ENCODE measurements around the gene IFITM2.
"Not testable (repeated sequence)": the region's sequence is repeated elsewhere in the genome, so short reads cannot be mapped to it uniquely, and the experiment has no call there.

The IFITM2 gene

DNA sequence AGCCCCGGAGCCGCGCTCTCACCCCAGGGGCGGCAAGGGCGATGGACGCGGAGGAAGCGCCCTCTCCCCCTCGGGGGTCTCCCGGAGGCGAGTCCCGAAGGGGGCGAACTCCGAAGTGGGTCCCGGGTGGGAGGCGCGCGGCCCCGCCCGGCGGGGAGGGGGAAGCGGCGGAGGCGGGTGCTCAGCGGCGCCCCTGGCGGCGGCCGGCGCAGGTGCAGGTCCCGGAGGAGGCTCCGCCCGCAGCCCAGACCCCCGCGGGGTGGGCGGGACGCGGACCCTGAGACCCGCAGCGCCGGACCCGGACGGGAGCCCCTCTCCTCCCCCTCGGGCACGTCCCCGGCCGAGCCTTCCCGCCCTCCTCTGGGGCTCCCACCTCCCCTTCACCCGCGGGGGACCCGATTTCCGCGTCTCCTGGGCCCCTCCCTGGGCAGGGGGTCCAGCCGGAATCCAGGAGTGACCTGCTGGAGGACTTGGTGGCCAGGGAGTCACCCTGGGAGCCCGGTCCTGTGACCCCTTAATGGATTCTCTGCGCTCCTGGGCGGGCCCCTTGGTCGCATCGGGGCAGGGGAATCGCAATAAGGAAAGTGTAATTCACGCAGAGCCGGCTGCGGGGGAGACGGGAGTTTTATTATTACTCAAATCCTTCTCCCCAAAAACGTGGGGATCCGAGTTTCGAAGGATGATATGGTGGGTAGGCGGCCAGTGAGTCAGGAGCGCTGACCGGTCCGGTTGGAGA, 3.6 kb downstream of the IFITM2 start:
- DNase-seq, result not testable (repeated sequence)

DNA sequence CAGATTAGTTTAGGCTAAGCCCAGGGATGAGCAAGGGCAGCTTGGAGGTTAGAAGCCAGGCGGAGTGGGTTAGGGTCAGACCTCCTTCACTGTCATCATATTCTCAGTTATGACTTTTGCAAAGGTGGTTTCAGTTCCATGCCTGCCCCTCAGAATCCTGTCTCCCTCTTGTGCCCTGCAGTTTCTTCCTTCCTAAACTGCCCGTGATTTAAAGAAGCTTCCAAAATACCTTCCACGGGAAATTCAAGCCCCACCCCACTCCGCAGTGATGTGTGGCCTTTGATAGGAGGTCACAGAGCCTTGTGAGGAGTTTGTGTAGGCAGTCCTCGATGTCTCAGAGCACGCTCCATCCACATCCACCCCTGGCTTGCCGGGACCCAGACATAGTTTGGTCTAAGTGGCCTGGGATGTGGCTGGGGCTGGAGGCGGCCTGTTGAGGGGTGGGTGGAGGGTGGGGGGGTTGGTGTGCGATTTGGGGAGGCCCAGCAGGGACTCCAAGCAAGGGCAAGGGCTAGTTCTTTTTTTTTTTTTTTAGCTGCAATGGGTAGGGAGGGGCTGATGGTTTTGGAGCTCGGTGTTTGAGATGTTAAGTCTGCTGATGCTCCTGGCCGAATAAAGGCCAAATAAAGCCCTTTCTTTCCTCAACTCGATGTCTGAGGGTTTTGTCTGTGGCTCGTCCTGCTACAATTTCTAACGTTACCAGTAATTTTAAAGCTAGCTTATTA, 4.6 kb downstream of the IFITM2 start:
- no peak for DNase-seq

DNA sequence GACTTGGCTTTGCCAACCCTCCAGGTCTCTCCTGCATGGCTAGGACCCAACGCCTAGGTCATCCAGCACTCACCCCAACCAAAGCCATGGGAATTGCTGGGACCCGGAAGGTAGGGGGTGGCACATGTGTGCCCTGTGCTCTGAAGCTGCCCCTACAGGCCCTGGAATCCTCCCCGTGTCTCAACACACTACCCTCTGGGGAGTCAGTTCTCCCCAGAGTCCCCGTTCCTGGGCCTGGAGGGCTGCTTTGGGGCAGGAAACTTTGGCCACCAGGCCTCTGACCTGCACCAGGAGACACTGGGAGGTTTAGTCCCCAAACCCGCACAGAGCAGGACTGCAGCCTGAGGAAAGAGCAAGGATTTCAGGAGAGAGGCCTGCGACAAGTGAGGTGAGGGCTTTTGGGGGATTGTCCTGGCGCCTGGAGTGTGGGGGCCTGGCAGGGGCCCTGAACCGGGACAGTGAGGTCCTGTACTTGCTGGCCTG, 5.7 kb downstream of the IFITM2 start:
- no peak for DNase-seq

DNA sequence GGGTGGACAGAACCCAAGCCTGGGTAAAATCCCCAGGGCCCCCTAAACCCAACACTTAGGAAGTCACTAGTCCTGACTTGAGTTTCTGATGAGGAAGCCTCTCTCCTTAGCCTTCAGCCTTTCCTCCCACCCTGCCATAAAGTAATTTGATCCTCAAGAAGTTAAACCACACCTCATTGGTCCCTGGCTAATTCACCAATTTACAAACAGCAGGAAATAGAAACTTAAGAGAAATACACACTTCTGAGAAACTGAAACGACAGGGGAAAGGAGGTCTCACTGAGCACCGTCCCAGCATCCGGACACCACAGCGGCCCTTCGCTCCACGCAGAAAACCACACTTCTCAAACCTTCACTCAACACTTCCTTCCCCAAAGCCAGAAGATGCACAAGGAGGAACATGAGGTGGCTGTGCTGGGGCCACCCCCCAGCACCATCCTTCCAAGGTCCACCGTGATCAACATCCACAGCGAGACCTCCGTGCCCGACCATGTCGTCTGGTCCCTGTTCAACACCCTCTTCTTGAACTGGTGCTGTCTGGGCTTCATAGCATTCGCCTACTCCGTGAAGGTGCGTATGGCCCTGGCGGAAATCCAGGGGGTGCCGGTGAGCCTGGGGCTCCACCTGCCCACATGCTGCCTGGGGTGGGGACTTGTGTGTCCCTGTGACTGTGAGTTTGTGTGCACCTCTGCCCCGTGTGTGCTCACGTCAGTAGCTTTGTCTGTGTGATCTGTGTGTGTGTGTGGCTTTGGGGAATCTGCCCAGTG, 6.4 kb downstream of the IFITM2 start, which contains the start of gene IFITM1:
Gene IFITM1, plus strand, starts transcription at position 254 of the 767 bp plus-strand sequence. Its CDS starts 131 bp downstream, at position 385.
- DNase-seq, result no peak

DNA sequence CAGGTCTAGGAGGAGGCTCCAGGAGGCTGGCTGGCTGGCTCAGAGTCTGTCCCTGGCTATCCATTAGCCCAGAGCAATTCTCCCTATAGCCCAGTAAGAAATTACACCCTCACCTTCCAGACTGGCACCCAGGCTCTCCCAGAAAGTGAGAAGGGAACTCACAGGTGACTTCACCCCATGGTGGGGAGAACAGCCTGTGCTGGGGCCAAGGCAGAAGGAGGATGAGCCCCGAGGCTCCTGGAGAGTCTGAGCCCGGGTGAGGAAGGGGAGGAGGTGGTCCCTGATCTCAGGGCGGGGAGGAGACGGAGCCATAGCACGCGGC, 6.9 kb downstream of the IFITM2 start:
- DNase-seq, result not testable (repeated sequence)

DNA sequence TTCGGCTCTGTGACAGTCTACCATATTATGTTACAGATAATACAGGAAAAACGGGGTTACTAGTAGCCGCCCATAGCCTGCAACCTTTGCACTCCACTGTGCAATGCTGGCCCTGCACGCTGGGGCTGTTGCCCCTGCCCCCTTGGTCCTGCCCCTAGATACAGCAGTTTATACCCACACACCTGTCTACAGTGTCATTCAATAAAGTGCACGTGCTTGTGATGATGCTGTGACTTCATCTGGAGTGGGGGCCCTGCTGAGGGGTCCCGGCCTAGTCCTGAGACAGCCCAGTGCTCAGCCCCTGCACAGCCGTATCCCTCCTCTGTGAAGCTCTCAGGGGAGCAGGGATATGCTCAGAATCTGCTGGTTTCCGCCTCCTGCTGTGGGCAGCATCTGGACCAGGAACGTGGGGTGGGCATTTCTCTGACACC, 7.5 kb downstream of the IFITM2 start:
- no peak for DNase-seq

DNA sequence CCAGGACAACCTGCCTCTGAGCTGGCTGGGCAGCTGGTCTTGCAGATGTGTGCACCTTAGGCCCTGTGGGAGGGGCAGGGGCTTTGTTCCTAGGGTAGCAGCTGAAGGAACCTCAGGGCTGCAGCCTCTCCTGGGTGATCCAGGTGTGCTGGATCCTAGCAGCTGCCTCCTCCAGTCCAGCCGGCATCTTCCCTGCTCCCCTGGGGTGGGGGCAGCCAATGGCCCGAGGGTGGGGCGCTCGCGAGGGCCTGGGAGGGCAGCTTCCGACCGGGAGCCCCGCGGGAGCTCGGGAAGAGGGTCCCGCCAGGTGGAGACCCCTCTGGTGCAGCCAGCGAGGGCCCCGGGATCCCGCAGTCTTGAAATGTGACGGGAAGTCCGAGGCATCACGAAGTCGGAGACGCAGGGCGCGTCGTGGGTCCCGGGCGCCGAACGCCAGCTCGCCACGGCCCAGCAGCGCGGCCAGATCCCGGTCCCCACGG, 7.9 kb downstream of the IFITM2 start:
- no peak for DNase-seq

DNA sequence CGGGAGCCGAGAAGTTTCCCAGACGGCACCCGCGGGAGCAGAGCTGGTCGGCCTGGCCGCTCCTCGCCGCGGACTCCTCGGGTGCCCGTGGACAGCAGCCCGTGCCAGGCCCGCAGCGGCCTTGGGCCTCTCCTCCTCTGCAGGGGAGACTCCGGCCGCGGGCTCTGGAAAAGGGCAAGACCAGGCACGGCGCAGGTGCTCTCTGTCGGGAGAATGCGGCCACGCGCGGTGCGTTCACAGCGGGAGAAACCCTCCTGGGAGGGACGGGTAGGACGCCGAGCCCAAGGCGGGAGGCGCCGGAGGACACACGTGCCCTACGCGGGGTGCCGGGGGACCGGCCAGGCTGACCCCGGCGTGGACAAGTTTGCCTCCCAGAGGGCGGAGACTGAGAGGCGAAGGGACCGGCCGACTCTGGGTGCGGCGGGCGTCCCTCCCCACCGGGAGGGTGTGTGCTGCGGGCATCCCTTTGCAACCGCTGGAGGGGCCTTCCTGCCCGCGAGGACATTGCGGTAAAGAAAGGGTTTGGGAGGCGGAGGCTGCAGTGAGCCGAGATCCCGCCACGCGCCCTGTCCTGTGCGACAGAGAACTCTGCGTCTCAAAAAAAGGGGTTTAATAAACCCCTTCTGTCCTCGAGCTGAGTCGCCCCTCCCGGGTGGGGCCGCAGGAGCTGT, 8.6 kb downstream of the IFITM2 start:
- no peak for DNase-seq

DNA sequence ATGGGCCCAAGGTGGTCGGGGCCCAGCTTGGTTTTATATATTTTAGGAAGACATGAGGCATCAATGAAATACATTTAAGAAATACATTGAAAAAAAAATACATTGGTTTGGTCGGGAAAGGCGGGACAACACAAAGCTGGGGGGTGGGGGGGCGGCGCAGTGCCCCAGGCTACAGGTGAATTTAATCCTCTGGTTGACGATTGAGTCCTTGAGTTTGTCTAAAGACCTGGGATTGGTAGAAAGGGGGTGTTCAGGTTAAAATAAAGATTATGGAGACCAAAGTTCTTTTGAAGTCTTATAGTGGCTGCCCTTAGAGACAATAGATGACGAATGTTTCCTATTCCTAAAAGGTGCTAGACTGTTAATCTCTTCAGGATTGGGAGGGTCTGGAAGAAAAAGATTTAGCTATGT, 9.3 kb downstream of the IFITM2 start:
- no peak for DNase-seq

DNA sequence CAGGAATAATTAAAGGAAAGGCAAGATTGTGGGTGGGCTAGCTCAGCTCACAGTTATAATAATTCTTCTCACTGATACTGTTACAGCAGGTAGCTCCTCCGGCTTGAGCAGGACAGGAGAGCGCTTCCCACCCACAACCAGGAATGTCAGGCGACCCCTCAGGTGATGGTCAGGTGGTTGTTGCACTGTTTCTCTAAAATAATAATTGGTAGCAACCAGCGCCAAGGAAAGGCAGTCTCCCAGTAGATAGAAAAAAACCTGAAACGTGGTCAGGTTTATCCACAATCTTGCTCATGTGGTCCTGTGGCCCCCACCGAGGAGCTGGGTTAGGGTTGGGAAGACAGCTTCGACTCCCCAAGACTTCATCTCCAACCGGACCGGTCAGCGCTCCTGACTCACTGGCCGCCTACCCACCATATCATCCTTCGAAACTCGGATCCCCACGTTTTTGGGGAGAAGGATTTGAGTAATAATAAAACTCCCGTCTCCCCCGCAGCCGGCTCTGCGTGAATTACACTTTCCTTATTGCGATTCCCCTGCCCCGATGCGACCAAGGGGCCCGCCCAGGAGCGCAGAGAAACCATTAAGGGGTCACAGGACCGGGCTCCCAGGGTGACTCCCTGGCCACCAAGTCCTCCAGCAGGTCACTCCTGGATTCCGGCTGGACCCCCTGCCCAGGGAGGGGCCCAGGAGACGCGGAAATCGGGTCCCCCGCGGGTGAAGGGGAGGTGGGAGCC, 10.2 kb downstream of the IFITM2 start:
- not testable (repeated sequence) for DNase-seq

DNA sequence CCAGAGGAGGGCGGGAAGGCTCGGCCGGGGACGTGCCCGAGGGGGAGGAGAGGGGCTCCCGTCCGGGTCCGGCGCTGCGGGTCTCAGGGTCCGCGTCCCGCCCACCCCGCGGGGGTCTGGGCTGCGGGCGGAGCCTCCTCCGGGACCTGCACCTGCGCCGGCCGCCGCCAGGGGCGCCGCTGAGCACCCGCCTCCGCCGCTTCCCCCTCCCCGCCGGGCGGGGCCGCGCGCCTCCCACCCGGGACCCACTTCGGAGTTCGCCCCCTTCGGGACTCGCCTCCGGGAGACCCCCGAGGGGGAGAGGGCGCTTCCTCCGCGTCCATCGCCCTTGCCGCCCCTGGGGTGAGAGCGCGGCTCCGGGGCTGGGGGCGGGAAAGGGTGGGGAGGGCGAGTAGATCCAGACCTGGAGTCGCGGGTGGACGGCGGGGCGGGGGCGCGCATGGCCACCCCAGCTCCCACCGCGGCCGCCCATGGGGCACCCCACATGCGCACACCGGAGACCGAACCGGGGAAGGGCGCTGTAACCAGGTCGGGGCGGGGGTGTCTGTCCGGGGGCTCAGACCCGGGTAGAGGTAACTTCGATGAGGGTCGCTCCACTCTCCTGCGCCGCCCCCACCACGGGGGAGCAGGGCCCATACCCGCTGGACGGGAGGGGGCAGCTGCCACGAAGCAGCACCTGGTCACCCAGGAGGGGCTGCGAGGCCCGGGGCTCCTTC, 10.9 kb downstream of the IFITM2 start:
- not testable (repeated sequence) for DNase-seq

DNA sequence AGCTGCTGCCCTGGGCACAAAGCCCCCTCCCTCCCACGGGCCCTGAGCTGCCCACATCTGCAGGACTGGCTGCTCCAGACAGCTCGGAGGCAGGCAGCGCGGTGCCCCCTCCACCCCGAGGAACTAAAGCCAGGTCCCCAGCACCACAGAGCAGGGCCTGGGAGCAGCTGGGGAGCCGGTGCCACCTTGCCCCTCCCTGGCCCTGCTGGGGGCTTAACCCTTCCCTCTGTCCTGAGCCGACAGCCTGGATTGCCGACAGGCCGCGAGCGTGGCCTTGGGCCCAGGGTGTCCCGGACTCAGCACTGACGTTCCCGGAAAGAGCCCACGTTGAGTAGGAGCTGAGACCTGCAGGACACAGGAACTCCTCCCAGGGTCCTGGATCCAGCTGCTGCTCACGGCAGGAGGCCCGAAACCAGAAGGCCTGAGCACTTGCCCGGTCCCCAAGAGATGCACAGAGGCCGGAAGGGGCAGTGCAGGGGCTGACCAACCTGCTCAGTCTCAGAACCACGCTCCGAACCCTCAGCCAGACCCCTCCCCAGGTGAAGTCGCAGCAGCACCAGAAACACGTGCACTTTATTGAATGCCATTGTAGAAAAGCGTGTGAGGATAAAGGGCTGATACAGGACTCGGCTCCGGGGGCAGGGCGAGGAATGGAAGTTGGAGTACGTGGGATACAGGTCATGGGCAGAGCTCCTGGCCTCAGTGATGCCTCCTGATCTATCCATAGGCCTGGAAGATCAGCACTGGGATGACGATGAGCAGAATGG, 11.7 kb downstream of the IFITM2 start:
- not testable (repeated sequence) for DNase-seq

DNA sequence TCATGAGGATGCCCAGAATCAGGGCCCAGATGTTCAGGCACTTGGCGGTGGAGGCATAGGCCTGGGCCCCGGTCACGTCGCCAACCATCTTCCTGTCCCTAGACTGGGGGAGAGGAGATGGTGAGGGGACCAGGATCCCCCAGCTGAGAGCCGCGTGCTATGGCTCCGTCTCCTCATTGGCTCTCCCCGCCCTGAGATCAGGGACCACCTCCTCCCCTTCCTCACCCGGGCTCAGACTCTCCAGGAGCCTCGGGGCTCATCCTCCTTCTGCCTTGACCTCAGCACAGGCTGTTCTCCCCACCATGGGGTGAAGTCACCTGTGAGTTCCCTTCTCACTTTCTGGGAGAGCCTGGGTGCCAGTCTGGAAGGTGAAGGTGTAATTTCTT, 12.3 kb downstream of the IFITM2 start:
- not testable (repeated sequence) for DNase-seq

DNA sequence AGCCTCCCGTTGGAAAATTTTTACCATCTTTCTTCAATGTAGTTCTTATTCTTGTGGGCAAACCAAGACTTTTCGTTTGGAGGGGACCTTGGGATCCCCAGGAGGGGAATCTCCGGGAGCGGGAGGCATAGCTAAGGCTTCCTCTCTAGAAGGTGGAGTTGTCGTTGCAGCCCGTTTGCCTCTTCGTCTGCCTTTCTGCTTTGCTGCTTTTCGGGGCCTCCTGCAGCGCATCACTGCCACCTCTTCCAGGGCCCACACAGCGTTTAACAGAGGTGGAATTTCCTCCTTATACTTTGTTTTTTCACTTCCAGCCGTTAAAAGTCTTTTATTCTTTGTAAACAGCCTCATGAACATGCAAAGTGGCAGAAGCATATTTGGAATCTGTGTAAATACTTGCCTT, 16.5 kb downstream of the IFITM2 start:
- no peak for DNase-seq

DNA sequence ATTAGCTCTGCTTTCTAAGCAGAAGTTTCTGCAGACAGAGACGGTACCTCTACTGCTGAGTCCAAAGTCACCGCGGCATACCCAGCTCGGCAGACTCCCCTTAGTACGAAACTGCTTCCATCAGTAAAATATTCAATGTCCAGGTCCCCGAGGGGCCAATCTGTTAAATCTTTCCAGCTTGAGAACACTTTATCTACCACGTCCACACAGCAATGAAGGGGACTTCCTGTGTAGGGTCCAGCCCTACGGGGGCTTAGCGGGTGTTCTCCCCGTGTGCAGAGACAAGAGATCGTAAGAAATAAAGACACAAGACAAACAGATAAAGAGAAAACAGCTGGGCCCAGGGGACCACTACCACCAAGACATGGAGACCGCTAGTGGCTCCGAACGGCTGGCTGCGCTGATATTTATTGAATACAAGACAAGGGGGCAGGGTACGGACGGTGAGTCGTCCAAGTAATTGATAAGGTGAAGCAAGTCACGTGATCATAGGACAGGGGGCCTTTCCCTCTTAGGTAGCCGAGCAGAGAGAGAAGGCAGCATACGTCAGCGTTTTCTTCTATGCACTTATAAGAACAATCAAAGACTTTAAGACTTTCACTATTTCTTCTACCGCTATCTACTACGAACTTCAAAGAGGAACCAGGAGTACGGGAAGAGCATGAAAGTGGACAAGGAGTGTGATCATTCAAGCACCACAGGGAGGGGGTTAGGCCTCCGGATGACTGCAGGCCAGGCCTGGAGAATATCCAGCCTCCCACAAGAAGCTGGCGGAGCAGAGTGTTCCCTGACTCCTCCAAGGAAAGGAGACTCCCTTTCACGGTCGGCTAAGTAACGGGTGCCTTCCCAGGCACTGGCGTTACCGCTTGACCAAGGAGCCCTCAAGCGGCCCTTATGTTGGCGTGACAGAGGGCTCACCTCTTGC, 17.2 kb downstream of the IFITM2 start:
- DNase-seq, result not testable (repeated sequence)

DNA sequence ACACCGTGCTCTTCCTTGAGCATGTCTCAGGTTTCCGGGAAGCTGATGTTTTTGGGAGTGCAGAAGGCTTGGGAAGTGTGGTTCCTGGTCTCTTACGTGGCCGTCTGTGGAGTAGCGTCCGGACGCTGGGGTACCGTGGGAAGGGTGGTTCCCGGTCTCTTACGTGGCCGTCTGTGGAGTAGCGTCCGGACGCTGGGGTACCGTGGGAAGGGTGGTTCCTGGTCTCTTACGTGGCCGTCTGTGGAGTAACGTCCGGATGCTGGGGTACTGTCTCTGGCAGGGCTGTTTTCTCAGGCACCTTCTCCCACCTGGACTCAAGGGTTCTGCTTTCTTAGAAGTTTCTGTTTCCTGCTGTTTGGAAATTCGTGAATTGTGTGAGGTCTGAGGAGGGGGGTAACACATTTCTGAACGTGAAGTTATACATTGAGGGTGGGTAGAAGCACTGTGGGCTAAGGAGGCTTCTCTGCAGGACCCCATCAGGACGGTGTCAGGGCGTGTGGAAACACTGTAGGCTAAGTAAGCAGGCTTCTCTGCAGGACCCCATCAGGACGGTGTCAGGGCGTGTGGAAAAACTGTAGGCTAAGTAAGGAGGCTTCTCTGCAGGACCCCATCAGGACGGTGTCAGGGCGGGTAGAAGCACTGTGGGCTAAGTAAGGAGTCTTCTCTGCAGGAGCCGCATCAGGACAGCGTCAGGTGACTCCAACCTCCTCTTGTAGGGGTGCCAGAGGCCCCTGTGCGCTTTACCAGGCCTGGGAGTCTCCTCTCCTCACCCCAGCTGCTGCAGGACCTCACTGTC, 18.4 kb downstream of the IFITM2 start:
- no peak for DNase-seq

DNA sequence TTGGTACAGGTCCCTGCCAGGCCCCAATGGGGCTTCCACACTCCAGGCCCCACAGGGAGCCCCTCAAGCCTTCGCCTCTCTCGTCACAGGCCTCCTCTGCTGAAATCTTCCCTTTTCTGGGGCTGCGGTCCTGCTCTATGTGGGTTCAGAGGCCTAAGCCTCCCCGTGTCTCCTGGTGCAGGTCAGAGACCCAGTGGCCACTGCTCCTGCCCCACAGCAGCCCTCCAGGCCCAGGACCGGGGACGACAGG, 18.9 kb downstream of the IFITM2 start:
- no peak for DNase-seq

DNA sequence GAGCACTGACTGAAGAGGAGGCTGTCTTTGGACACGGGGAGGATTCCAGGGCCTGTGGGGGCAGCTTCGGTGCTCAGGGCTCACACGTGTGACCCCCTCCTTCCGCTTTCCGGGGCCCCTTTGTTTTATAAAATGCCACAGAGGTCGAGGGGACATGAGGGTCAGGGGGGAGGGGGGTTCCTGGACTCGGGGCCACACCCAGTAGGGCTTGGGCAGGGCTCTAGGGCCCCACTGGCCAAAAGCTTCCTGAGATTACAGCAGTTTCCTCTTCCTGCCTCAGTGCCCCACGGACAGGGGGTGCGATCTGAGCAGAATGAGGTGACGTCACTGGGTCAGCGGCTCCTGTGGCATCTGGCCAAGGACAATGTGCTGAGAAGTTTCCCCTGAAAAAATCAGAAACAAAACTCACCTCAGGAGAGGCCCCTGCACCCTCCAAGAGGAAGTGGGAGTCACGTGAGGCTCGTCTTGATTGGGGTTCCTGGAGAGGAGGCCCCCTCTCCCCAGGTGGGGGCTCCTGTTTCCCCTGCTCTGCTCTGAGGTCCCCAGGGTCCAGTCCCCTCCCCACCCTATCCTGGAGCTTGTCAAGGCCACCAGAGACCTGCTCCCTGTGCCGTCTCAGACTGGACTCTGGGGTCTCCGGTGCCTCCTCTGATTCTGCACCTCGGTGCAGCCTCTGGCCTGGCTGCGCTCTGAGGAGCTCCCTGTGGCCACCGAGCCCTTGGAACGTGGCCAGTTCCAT, 19.4 kb downstream of the IFITM2 start:
- DNase-seq, result no peak

Data from SIG-M5 (cell line).